Lung (tissue), 12 donors: ENCODE data around the gene INTS11. TPM values are rescaled to one million over a fixed set of nuclear protein-coding genes. Genes with fewer than 3 reads are reported as not detected.

Experiments used
- ATAC-seq: fragments of 200-7000 bp; cut with Tn5 transposase; one replicate; pipeline ENCODE4 v1.9.1; 2020; ENCODE audit warnings: moderate number of reproducible peaks; ENCODE audit not compliant: insufficient read depth, low FRiP score
- DNase-seq, 3 donors: peaks; one replicate each; pipeline ENCODE4 v3.0.0-alpha.2; 2013 to 2017
- H3K27ac ChIP-seq, 2 donors: one replicate each; pipeline ENCODE4 v1.5.1; 2013; ENCODE audit warnings: mild to moderate bottlenecking in 2 of 2, moderate library complexity in 2 of 2, control low read depth in 1 of 2, inconsistent platforms in 1 of 2, low read depth in 1 of 2, low read length in 1 of 2
- H3K27me3 ChIP-seq, 3 donors: one replicate each; pipeline ENCODE4 v1.5.1; 2013; ENCODE audit warnings: low read length in 2 of 3; ENCODE audit not compliant: control insufficient read depth in 3 of 3, insufficient read depth in 3 of 3
- H3K36me3 ChIP-seq, 4 donors: one replicate each; pipeline ENCODE4 v1.5.1; 2013; ENCODE audit warnings: low read length in 4 of 4, mild to moderate bottlenecking in 1 of 4, moderate library complexity in 1 of 4; ENCODE audit not compliant: control insufficient read depth in 4 of 4, insufficient read depth in 4 of 4
- H3K4me1 ChIP-seq, 5 donors: one replicate each; pipeline ENCODE4 v1.5.1; 2013; ENCODE audit warnings: low read length in 5 of 5, mild to moderate bottlenecking in 2 of 5, moderate library complexity in 1 of 5; ENCODE audit not compliant: control insufficient read depth in 5 of 5, insufficient read depth in 5 of 5
- H3K4me3 ChIP-seq: one replicate; pipeline ENCODE4 v1.5.1; 2013; ENCODE audit warnings: mild to moderate bottlenecking, control low read depth, moderate library complexity
- H3K9ac ChIP-seq, 2 donors: one replicate each; pipeline ENCODE4 v1.5.1; 2013; ENCODE audit warnings: low read length in 2 of 2, control low read depth in 1 of 2; ENCODE audit not compliant: insufficient read depth in 1 of 2
- H3K9me3 ChIP-seq, 4 donors: one replicate each; pipeline ENCODE4 v1.5.1; 2013; ENCODE audit warnings: low read length in 3 of 4, mild to moderate bottlenecking in 1 of 4, moderate library complexity in 1 of 4; ENCODE audit not compliant: control insufficient read depth in 4 of 4, insufficient read depth in 3 of 4
- CTCF ChIP-seq: IDR thresholded peaks from 2 replicates; pipeline ENCODE4 v1.5.1; 2012; ENCODE audit warnings: mild to moderate bottlenecking; ENCODE audit errors: control extremely low read depth, extremely low read depth
- WGBS, 2 donors: extraction: QIAGEN DNeasy Blood & Tissue Kit; methylation state at CpG; one replicate each; pipeline ENCODE4 v1.1.7; 2013; 5-methylcytosine and 5-hydroxymethylcytosine counted together
- polyA plus RNA-seq, 2 donors: library from polyadenylated mRNA; stranded (reverse); fragments of 200-250 nt; gene quantifications; one replicate each; pipeline ENCODE4 v1.2.1, GENCODE V29; 2013
- total RNA-seq, 2 donors: library from RNA; depleted of rRNA in 1 of 2; stranded (reverse); fragments of >200 nt in 1 of 2; gene quantifications; one replicate each; pipeline ENCODE4 v1.2.1, GENCODE V29; 2014 to 2021
- donor health status: control.
- donor health status: control.
- donor health status: Bipolar disorder and iron deficiency.
- donor health status: healthy.
- donor health status: DM: yes; HTN: yes; CAD: no.

INTS11 gene
- total and polyA plus RNA-seq, 4 donors, result 89.8 to 130 (median 96.7) TPM

- DNase-seq, result peak in 2 of 3 donors; percentile 47 to 52
- H3K4me3 ChIP-seq, result no peak overlapping the region
- H3K27ac ChIP-seq, result peak overlapping the region; percentile 5 to 71
- ATAC-seq, result no peak
- TF ChIP-seq CTCF, result no peak
- peaks cover 0 to 3% (median 0%) of the 10 kb centered on the region in 4 donors for H3K9me3 ChIP-seq
- H3K27me3 ChIP-seq, result peaks cover 0 to 4% (median 0%) of the 10 kb centered on the region in 3 donors
- no peak overlapping the region for H3K9ac ChIP-seq
- peaks cover 0 to 6% (median under 1%) of the 10 kb centered on the region in 4 donors for H3K36me3 ChIP-seq
- peaks cover 0 to 39% (median 11%) of the 10 kb centered on the region in 5 donors for H3K4me1 ChIP-seq
- WGBS, 2 donors, result 63 to 77% methylated on average over 6 of the region's 6 CpGs
Measured at GRCh38 chr1:1359308-1359663, 34.8 kb upstream of the INTS11 start.

- 21 to 31% methylated on average over 24 to 29 of the region's 29 CpGs for WGBS, 2 donors
- peak; percentile 92 to 95 (median 94) for DNase-seq
- TF ChIP-seq CTCF, result no peak
- Histone ChIP-seq H3K9ac (peak within 1 kb of the TSS; percentile 55 to 86), H3K27ac (peak within 1 kb of the TSS; percentile 21 to 79), H3K4me3 (peak within 1 kb of the TSS; percentile 37), H3K27me3 (peaks cover 0 to 4% (median 0%) of the 10 kb centered on the region in 3 donors), H3K36me3 (peaks cover 0 to 6% (median 2%) of the 10 kb centered on the region in 4 donors), H3K9me3 (peaks cover 0 to 5% (median 0%) of the 10 kb centered on the region in 4 donors), H3K4me1 (peaks cover 0 to 39% (median 11%) of the 10 kb centered on the region in 5 donors)
- no peak for ATAC-seq
Measured at GRCh38 chr1:1358433-1359271, 34.2 kb upstream of the INTS11 start, which contains the start of gene MXRA8. Gene MXRA8 (minus strand): TSS chr1:1358555. CDS start chr1:1358504, 51 bp downstream.

- Histone ChIP-seq H3K4me3 (peak overlapping the region; percentile 37), H3K36me3 (peaks cover 0 to 8% (median 2%) of the 10 kb centered on the region in 4 donors), H3K4me1 (peaks cover 0 to 39% (median 11%) of the 10 kb centered on the region in 5 donors), H3K27me3 (peaks cover 0 to 4% (median 0%) of the 10 kb centered on the region in 3 donors), H3K27ac (peak overlapping the region; percentile 21 to 79), H3K9ac (peak overlapping the region; percentile 55 to 86), H3K9me3 (peaks cover 0 to 5% (median 0%) of the 10 kb centered on the region in 4 donors)
- no peak for TF ChIP-seq CTCF
- ATAC-seq (no peak), DNase-seq (peak in 1 of 3 donors; percentile 79)
- 16 to 23% methylated on average over 17 to 18 of the region's 18 CpGs for WGBS, 2 donors
Measured at GRCh38 chr1:1357871-1358432, 33.5 kb upstream of the INTS11 start.
